MG63 (cell line): ENCODE data around the gene CYP4F12. TPM values are rescaled to one million over a fixed set of nuclear protein-coding genes. Genes with fewer than 3 reads are reported as not detected.
"Not testable (repeated sequence)": the region's sequence is repeated elsewhere in the genome, so short reads cannot be mapped to it uniquely, and the experiment has no call there.

Experiments
- DNase-seq: peaks from one replicate; pipeline ENCODE4 v3.0.0-alpha.2; 2020
- H3K27me3 ChIP-seq: fragments of 250-450 bp; sonication (Bioruptor Pico); 2 replicates; pipeline ENCODE4 v1.5.1; 2020; ENCODE audit warnings: mild to moderate bottlenecking, moderate library complexity
- H3K36me3 ChIP-seq: fragments of 250-450 bp; sonication (Bioruptor Pico); 2 replicates; pipeline ENCODE4 v1.5.1; 2020; ENCODE audit warnings: mild to moderate bottlenecking, moderate library complexity
- H3K4me3 ChIP-seq: fragments of 250-450 bp; sonication (Bioruptor Pico); 2 replicates; pipeline ENCODE4 v1.5.1; 2020; ENCODE audit warnings: mild to moderate bottlenecking, moderate library complexity
- H3K9me3 ChIP-seq: fragments of 250-450 bp; sonication (Bioruptor Pico); 2 replicates; pipeline ENCODE4 v1.5.1; 2020; ENCODE audit warnings: mild to moderate bottlenecking, moderate library complexity
- total RNA-seq: library from RNA; depleted of rRNA; stranded (reverse); fragments of >200 nt; shearing (Covaris generic); gene quantifications from 2 replicates; pipeline ENCODE4 v1.2.3, GENCODE V29; 2014; ENCODE audit warnings: low replicate concordance

CYP4F12 gene
- total RNA-seq, 1 experiment from 2014 or later, result not detected

DNA sequence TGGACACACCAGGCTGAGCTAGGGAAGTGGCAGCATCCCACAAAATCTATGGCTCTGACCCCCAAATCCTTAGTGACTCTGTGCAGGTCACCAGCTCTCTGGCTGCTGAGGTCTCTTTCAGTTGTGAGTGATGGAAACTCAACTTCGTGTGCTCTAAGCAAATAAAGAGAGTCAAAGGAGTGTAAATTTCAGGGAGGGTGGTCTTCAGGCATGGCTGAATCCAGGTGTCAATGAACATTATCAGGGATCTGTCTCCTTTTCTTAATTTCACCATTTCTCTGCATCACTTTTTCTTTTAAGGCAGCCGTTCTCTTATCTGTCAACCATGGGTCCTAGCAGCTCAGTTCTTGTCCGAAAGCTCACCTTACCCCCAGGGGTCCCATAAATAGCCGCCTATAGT lies 6.2 kb downstream of the CYP4F12 start:
- DNase-seq, result no peak
- no peaks in the 10 kb centered on the region for H3K27me3 ChIP-seq
- H3K4me3 ChIP-seq, result no peak overlapping the region
- H3K9me3 ChIP-seq, result no peaks in the 10 kb centered on the region
- H3K36me3 ChIP-seq, result no peaks in the 10 kb centered on the region

DNA sequence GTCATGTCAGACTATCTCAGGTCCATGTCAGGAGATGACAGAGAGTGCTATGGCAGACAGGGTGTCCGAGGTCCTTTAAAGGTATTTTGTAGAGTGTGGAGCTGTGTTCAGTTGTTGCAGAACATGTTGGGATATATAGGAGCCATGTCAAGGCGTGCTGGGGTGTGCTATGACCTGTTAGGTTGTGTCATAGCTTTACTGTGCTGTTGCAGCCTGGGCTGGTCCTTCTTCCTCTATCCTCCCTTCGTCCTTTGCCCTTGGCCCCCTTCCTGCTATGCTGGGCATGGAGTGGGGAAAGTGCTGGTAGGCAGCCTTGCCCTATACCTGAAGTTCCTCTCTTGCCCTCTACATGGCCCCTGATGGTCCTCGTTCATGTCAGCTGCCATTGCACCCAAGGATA lies 7.0 kb downstream of the CYP4F12 start:
- H3K27me3 ChIP-seq, H3K9me3 ChIP-seq, H3K36me3 ChIP-seq, H3K4me3 ChIP-seq, DNase-seq: not testable (repeated sequence)

DNA sequence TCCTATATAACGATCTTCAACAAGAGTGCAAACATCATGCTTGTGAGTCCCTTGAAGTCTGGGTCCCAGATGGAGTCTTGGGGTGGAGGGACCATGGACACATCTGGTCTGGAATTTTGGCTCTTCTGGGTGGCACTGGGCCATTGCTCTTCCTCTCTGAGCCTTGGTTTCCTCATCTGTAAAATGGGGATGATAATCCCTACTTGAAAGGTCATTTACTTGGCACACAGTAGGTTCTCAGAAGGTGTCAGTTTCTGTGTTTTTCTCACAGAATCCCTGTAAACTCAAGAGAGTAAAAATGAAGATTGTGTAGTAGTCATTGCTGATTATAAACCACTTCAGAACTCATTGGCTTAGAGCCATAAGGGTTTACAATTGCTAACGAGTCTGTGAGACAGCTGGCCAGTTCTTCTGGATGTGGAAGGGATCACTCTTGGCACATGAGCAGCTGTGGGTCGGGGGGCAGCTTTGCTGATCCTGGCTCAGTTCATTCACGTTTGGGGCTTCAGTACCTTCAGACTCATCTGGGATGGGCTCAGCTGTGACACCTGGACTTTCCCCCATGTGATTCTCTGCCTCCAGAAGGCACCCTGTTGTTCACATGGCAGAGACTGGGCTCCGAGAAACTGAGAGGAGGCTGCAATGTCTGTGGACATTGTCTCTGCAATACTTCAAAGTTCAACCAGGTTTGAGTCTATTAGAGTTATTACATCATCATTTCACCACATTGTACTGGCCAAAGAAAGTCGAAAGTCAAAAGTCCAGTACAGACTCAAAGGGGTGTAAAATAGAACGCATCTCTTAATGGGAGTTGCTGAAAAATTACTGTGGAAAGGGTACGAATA lies 7.8 kb downstream of the CYP4F12 start:
- Histone ChIP-seq H3K4me3 (no peak overlapping the region), H3K9me3 (no peaks in the 10 kb centered on the region)

DNA sequence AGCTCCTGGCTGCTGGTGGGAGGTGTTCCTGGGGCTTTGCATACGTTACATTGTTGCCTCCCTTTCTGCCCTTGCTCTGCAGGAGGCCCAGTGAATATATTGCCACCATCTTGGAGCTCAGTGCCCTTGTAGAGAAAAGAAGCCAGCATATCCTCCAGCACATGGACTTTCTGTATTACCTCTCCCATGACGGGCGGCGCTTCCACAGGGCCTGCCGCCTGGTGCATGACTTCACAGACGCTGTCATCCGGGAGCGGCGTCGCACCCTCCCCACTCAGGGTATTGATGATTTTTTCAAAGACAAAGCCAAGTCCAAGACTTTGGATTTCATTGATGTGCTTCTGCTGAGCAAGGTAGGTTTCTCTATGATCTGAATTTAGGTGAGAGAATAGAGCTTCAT lies 10.5 kb downstream of the CYP4F12 start:
- Histone ChIP-seq H3K9me3 (peaks cover under 1% of the 10 kb centered on the region), H3K36me3 (no peaks in the 10 kb centered on the region), H3K4me3 (no peak overlapping the region), H3K27me3 (no peaks in the 10 kb centered on the region; the same call in 1 of the 2 replicates)
- DNase-seq, result no peak

More for the DNA sequence above, 7.8 kb downstream of the CYP4F12 start:
- Histone ChIP-seq H3K27me3 (no peaks in the 10 kb centered on the region), H3K36me3 (no peaks in the 10 kb centered on the region)
- no peak for DNase-seq

DNA sequence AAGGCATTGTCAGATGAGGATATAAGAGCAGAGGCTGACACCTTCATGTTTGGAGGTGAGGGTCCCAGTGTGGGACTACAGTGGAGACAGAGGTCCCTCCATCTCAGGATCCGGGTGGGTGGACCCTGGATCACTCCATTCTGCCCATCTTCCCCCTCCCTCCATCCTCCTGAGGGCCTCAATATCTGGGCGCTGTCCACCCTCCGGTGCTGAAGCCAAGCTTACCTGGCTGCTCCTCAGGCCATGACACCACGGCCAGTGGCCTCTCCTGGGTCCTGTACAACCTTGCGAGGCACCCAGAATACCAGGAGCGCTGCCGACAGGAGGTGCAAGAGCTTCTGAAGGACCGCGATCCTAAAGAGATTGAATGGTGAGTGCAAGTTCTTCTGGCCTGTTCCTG lies 11.9 kb downstream of the CYP4F12 start:
- no peaks in the 10 kb centered on the region for H3K36me3 ChIP-seq
- no peak for DNase-seq
- peaks cover 4% of the 10 kb centered on the region for H3K9me3 ChIP-seq
- H3K4me3 ChIP-seq, result no peak overlapping the region
- peaks cover 5% of the 10 kb centered on the region; the same call in 1 of the 2 replicates for H3K27me3 ChIP-seq

DNA sequence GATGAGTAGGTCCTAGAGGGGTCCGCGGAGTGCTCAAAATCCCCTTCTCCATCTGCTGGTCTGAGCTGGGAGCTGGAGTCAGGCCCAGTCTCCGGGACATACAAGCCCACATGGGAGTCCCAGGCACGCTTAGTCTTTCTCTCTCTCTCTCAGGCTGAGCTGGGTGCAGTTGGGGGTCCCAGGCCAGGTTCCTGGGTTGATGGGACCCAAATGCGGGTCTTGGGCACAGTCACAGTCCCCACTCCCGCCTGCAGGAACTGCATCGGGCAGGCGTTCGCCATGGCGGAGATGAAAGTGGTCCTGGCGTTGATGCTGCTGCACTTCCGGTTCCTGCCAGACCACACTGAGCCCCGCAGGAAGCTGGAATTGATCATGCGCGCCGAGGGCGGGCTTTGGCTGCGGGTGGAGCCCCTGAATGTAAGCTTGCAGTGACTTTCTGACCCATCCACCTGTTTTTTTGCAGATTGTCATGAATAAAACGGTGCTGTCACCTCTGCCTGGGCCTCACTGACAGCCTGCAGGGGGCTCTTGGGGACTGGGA lies 23.8 kb downstream of the CYP4F12 start:
- Histone ChIP-seq H3K9me3 (0 out of 2 replicates have a peak, but pooled peaks cover 2% of the 10 kb centered on the region), H3K4me3 (no peak overlapping the region), H3K36me3 (no peaks in the 10 kb centered on the region), H3K27me3 (no peaks in the 10 kb centered on the region; the same call in 1 of the 2 replicates)
- no peak for DNase-seq

DNA sequence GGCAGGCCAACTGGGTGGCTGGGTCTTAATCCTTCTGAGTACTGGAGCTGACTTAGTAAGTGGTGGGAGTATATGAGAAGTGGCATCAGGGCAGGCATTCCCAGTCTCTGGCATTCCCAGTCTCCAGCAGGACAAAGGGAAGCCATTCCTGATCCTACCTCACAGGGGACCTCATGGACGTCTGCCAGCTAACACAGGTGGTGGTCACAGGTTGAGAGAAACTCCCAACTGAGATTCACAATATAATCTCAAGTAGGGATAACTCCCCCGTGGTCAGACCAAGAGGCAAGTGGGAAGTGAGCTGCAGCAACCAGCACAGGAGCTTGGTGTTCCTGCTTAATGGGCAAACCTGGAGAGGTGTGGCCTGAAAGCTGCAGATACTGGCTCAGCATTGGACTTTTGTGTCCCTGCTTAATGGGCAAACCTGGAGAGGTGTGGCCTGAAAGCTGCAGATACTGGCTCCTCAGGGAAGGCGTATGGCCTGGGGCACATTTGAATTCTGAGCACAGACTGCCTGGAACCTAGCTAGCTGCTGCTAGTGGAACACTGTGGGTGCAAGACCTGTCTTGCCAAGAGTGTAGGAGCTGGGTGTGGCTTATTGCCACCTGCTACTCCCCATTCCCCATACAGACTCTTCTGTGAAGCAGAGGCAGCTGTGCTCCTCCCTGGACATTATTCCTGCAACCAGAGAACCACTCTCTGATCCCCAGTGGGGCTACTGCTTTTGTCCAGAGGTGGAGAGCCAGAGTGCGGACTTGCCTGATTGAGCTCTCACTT lies 29.1 kb downstream of the CYP4F12 start:
- no peaks in the 10 kb centered on the region for H3K9me3 ChIP-seq
- no peaks in the 10 kb centered on the region for H3K36me3 ChIP-seq
- DNase-seq, result no peak
- no peaks in the 10 kb centered on the region; the same call in 1 of the 2 replicates for H3K27me3 ChIP-seq
- H3K4me3 ChIP-seq, result no peak overlapping the region

DNA sequence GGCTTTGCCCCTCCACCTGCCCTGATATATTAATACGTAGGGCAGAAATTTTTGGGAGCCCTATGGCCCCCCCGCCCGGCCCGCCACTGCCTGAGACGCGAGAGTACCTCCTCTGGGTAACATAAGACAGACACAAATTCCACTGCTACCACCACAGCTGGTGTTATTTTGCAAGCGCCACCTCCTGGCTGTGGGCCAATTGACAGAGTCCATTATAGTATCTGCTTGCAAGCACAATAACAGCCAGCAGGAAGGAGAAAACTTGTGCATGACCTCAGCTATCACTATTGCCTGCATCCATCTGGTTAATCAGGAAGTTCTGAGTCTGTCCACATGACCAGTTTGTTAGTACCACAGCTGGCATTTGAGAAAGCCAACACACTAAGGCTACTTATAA lies 29.6 kb downstream of the CYP4F12 start:
- no peak overlapping the region for H3K4me3 ChIP-seq
- no peaks in the 10 kb centered on the region for H3K9me3 ChIP-seq
- H3K27me3 ChIP-seq, result no peaks in the 10 kb centered on the region; the same call in 1 of the 2 replicates
- peak; percentile 50 for DNase-seq
- no peaks in the 10 kb centered on the region for H3K36me3 ChIP-seq

DNA sequence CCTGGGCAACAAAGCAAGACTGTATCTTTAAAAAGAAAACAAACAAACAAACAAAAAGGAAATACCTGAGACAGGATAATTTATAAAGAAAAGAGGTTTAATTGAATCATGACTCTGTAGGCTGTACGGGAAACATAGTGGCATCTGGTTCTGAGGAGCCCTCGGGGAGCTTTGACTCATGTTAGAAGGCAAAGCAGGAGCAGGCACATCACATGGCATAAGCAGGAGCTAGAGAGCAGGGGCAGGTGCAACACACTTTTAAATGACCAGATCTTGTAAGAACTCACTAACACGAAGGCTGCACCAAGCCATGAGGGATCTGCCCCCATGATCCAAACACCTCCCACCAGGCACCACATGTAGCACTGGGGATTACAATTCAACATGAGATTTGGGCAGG lies 41.8 kb downstream of the CYP4F12 start:
- no peak for DNase-seq
- no peaks in the 10 kb centered on the region; the same call in 1 of the 2 replicates for H3K27me3 ChIP-seq
- H3K4me3 ChIP-seq, result no peak overlapping the region
- no peaks in the 10 kb centered on the region for H3K36me3 ChIP-seq
- H3K9me3 ChIP-seq, result no peaks in the 10 kb centered on the region

DNA sequence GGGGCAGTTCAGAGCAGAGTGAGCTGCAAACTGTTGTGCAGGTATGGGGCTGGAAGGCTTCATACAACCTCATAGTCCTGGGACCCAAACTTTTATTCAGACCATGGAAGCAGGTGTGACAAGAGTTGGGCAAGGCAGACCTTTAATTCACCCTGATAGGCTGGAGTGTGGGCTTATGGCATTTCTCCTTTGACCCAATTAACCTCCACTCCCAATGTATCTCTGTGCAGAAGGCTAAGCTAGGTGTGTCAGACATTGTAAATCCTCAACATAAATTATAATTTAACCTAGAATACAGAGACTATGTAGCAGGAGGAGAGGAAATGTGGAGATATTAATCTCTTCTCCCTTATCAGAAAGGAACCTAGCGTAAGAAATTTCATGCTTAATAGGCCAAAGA lies 42.8 kb downstream of the CYP4F12 start:
- no peak for DNase-seq
- Histone ChIP-seq H3K9me3 (no peaks in the 10 kb centered on the region), H3K4me3 (no peak overlapping the region), H3K36me3 (no peaks in the 10 kb centered on the region), H3K27me3 (no peaks in the 10 kb centered on the region; the same call in 1 of the 2 replicates)

DNA sequence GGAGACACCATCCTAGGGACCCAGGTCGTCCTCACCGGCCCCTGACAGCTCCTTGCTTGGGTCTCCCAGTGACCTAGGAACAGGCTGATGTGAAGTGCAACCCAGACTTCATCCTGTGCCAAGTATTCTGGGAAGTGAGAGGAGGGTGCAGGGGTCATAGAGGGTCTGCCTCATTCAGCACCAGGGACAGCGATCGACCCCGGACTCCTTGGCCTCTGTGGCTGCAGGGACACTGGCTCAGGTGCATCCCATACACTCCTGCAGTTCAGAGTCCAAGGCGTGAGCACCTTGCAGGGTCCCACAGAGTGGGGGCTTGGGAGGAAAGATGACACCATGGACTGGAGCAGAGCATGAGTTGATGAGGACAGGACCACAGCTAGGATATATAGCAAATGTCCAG lies 44.9 kb downstream of the CYP4F12 start:
- Histone ChIP-seq H3K9me3 (no peaks in the 10 kb centered on the region), H3K4me3 (no peak overlapping the region), H3K27me3 (no peaks in the 10 kb centered on the region; the same call in 1 of the 2 replicates), H3K36me3 (no peaks in the 10 kb centered on the region)
- no peak for DNase-seq

DNA sequence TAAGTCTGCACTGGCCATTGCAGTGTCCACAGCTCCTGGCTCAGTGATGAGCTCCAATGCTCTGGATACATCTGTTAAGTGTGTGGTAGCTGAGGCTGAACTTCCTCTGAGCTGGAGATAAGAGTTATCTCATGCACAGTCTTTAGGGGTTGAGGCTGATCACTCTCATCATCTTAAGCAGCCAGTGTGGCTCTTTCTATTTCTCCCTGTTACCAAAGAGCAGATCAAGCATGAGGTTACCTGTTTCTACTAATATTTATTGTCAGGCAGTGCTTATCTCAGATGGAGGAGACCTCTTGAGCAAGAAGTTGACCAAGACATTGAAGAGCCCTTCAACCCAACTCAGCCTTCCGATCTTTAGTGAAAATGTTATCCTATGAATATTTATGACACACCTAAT lies 48.4 kb downstream of the CYP4F12 start:
- no peaks in the 10 kb centered on the region for H3K9me3 ChIP-seq
- no peak for DNase-seq
- no peaks in the 10 kb centered on the region for H3K36me3 ChIP-seq
- H3K4me3 ChIP-seq, result no peak overlapping the region
- peaks cover 4% of the 10 kb centered on the region for H3K27me3 ChIP-seq

DNA sequence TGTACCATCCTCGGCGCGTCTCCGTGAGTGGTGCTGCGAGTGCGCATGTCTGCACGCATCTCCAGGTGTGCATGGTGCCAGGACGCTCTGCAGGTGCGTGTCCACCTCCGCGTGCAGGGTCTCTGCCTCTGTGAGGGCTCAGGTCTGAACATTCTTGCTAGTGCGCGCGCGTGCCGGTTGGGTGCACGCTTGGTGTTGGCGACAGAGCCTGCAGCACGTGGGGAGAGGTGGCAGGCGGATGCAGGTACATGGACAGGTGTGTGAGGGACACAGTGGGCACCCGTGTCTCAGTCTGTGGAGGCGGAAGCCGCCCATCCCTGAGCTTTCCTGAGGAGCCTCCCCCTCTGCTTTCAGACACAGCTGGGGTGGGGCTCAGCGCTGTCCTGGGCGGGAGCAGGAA lies 50.1 kb downstream of the CYP4F12 start:
- no peaks in the 10 kb centered on the region for H3K36me3 ChIP-seq

DNA sequence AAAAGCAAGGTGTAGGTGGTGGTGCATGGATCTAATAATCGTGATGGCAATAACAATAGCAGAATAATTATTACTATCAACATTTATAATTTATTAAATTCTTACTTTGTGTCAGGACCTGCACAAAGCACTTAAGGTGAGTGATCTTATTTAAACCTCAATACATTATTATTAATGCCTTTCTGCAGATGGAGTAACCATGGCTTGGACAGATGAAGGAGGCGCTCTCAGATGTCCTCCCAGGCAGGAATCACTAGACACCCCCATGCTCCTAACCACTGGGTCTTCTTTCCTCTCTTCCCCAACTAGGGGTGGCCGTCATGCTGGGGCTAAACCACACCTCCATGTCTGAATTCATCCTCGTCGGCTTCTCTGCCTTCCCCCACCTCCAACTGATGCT lies 54.8 kb downstream of the CYP4F12 start, which contains the start of gene OR10H2:
Gene OR10H2, plus strand, starts transcription at position 301 of the 400 bp plus-strand sequence. Its CDS starts 20 bp downstream, at position 321.
- Histone ChIP-seq H3K36me3 (no peaks in the 10 kb centered on the region), H3K4me3 (no peak within 1 kb of the TSS), H3K9me3 (no peaks in the 10 kb centered on the region), H3K27me3 (peaks cover 11% of the 10 kb centered on the region; the same call in 1 of the 2 replicates)
- no peak for DNase-seq

More for the DNA sequence above, 50.1 kb downstream of the CYP4F12 start:
- Histone ChIP-seq H3K9me3 (no peaks in the 10 kb centered on the region), H3K4me3 (no peak overlapping the region), H3K27me3 (peaks cover 7% of the 10 kb centered on the region; the same call in 1 of the 2 replicates)
- DNase-seq, result no peak

DNA sequence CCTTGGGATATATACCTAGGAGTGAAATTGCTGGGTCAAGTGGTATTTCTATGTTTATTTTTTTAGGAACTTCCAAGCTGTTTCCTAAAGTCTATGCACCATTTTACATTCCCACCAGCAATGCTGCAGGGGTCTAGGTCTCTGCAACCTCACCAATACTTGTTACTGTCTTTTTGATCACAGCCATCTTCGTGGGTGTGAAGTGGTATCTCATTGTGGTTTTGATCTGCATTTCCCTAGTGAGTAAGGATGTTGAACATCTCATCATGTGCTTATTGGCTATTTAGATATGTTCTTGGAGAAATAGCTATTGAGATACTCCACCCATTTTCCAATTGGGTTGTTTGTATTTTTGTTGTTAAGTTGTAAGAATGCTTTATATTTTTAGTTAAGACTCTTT lies 57.7 kb downstream of the CYP4F12 start:
- DNase-seq, result no peak
- H3K36me3 ChIP-seq, result no peaks in the 10 kb centered on the region
- no peak overlapping the region for H3K4me3 ChIP-seq
- H3K9me3 ChIP-seq, result no peaks in the 10 kb centered on the region
- H3K27me3 ChIP-seq, result peaks cover 22% of the 10 kb centered on the region

DNA sequence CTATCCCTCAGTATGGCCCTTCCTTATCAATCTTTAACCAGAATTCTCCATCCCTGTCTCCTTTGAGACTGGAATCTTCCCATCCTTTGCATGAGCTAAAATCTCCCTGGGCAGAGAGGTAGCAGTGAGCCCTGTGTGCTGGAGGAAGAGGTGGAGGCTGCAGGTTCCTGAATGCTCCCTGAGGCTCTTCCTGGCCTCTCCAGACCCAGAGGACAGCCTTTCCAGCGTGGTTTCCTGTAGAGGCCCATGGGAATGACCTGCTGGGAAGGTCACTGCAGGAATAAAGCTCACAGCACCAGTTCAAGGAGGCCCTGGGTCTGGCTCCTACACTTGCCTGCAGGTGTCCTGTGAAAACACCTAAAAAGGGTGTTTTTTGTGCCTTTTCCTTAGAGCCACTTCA lies 59.5 kb downstream of the CYP4F12 start:
- Histone ChIP-seq H3K36me3 (no peaks in the 10 kb centered on the region), H3K27me3 (peaks cover 17% of the 10 kb centered on the region), H3K9me3 (no peaks in the 10 kb centered on the region), H3K4me3 (no peak overlapping the region)
- DNase-seq, result no peak

DNA sequence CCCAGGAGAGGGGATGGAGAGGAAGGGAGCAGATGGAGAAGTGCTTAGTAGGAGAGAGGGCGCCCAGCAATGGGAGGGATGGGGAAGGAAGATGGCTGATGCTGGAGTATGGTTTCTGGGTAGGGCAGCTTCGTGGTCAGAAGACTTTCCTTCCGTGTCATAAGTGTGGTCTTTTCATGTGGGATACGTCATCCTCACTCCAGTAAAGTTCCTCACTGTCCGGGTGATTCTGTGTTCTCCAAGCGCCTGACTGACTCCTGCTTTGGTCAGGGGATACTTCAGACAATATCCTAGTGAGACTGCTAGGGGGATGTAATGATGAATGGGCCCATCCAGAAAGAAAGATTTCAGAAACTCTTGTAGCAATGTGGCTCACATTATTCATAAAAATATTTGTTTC lies 61.0 kb downstream of the CYP4F12 start:
- Histone ChIP-seq H3K27me3 (peaks cover 22% of the 10 kb centered on the region), H3K36me3 (no peaks in the 10 kb centered on the region), H3K4me3 (no peak overlapping the region), H3K9me3 (no peaks in the 10 kb centered on the region)
- no peak for DNase-seq
